TTC549 (cell line): ENCODE results near the gene PARVB.
"Not testable (repeated sequence)": the region's sequence is repeated elsewhere in the genome, so short reads cannot be mapped to it uniquely, and the experiment has no call there.

Experiments
- FAIRE-seq: peaks from 2 replicates; lab custom pipeline; 2012; peaks lifted over from hg19 to GRCh38; lab: Jason Lieb, UNC

PARVB gene

GRCh38 chr22:44110656-44111055 is 86.6 kb downstream of the PARVB start:
- not testable (repeated sequence) for FAIRE-seq

GRCh38 chr22:44111562-44112155 is 87.6 kb downstream of the PARVB start:
- FAIRE-seq = no peak

- no peak for FAIRE-seq
These were observed 88.1 kb downstream of the PARVB start for GRCh38 chr22:44112191-44112590.

GRCh38 chr22:44116331-44116730 is 92.2 kb downstream of the PARVB start:
- no peak for FAIRE-seq

- FAIRE-seq = no peak
These were observed 92.9 kb downstream of the PARVB start for GRCh38 chr22:44116755-44117684.

GRCh38 chr22:44117746-44118145 is 93.6 kb downstream of the PARVB start:
- no peak for FAIRE-seq

- no peak for FAIRE-seq
These were observed 94.7 kb downstream of the PARVB start for GRCh38 chr22:44118645-44119315.

- FAIRE-seq = no peak
These were observed 95.7 kb downstream of the PARVB start for GRCh38 chr22:44119669-44120313.

- FAIRE-seq = no peak
These were observed 96.2 kb downstream of the PARVB start for GRCh38 chr22:44120314-44120704.

- FAIRE-seq = no peak
These were observed 101.3 kb downstream of the PARVB start for GRCh38 chr22:44125421-44125820.

- no peak for FAIRE-seq
These were observed 102.7 kb downstream of the PARVB start for GRCh38 chr22:44126807-44127206.

- no peak for FAIRE-seq
These were observed 103.3 kb downstream of the PARVB start for GRCh38 chr22:44127356-44127755.

GRCh38 chr22:44128958-44129618 is 105.0 kb downstream of the PARVB start:
- no peak for FAIRE-seq

GRCh38 chr22:44129619-44129976 is 105.5 kb downstream of the PARVB start:
- FAIRE-seq = no peak

GRCh38 chr22:44130076-44130711 is 106.1 kb downstream of the PARVB start:
- no peak for FAIRE-seq

- FAIRE-seq = no peak
These were observed 107.3 kb downstream of the PARVB start for GRCh38 chr22:44131412-44131811.

- FAIRE-seq = no peak
These were observed 108.0 kb downstream of the PARVB start for GRCh38 chr22:44131989-44132685.

GRCh38 chr22:44132724-44133123 is 108.6 kb downstream of the PARVB start:
- FAIRE-seq = no peak

- FAIRE-seq = no peak
These were observed 109.1 kb downstream of the PARVB start for GRCh38 chr22:44133161-44133560.

GRCh38 chr22:44133901-44134571 is 109.9 kb downstream of the PARVB start:
- FAIRE-seq = no peak
